Trophoblast cell (in vitro differentiated cells and primary cell): ENCODE measurements around the gene NSF.

Source experiments
- DNase-seq, 2 donors: peaks; one replicate each; pipeline ENCODE4 v3.0.0-alpha.2; 2016
- H2AFZ ChIP-seq: 2 replicates; pipeline ENCODE4 v1.6.1; 2013; ENCODE audit warnings: low read length, moderate library complexity, mild to moderate bottlenecking; ENCODE audit not compliant: insufficient read depth, poor library complexity
- H2AK5ac ChIP-seq: 2 replicates; pipeline ENCODE4 v1.6.1; 2013; ENCODE audit warnings: mild to moderate bottlenecking, low read length
- H2BK120ac ChIP-seq: 2 replicates; pipeline ENCODE4 v1.6.1; 2013; ENCODE audit warnings: low read length, mild to moderate bottlenecking, moderate library complexity; ENCODE audit not compliant: insufficient read depth, poor library complexity
- H2BK12ac ChIP-seq: 2 replicates; pipeline ENCODE4 v1.6.1; 2013; ENCODE audit warnings: mild to moderate bottlenecking, low read length, moderate library complexity
- H2BK5ac ChIP-seq: 2 replicates; pipeline ENCODE4 v1.6.1; 2013; ENCODE audit warnings: low read length, low read depth, moderate library complexity, mild to moderate bottlenecking; ENCODE audit not compliant: poor library complexity
- H3K14ac ChIP-seq: 2 replicates; pipeline ENCODE4 v1.6.1; 2013; ENCODE audit warnings: mild to moderate bottlenecking, low read length
- H3K18ac ChIP-seq: 2 replicates; pipeline ENCODE4 v1.6.1; 2013; ENCODE audit warnings: mild to moderate bottlenecking, low read length
- H3K23ac ChIP-seq: 2 replicates; pipeline ENCODE4 v1.6.1; 2013; ENCODE audit warnings: low read length
- H3K27ac ChIP-seq: 2 replicates; pipeline ENCODE4 v1.5.1; 2013; ENCODE audit warnings: low read depth, mild to moderate bottlenecking, inconsistent platforms, low read length, moderate library complexity
- H3K27me3 ChIP-seq: 2 replicates; pipeline ENCODE4 v1.6.1; 2013; ENCODE audit warnings: inconsistent platforms, mild to moderate bottlenecking, low read length, moderate library complexity; ENCODE audit not compliant: insufficient read depth
- H3K36me3 ChIP-seq, 2 experiments: 1 replicate in 1 of 2; 2 replicates in 1 of 2; pipeline ENCODE4 v1.6.1; 2013; ENCODE audit warnings: low read length in 2 of 2, mild to moderate bottlenecking in 2 of 2, moderate library complexity in 1 of 2; ENCODE audit not compliant: insufficient read depth in 2 of 2, control insufficient read depth in 1 of 2
- H3K4ac ChIP-seq: 2 replicates; pipeline ENCODE4 v1.6.1; 2013; ENCODE audit warnings: low read depth, mild to moderate bottlenecking, low read length, moderate library complexity
- H3K4me1 ChIP-seq, 2 experiments: 1 replicate in 1 of 2; 2 replicates in 1 of 2; pipeline ENCODE4 v1.6.1; 2013; ENCODE audit warnings: low read length in 2 of 2, mild to moderate bottlenecking in 2 of 2, moderate library complexity in 1 of 2; ENCODE audit not compliant: insufficient read depth in 2 of 2, control insufficient read depth in 1 of 2
- H3K4me2 ChIP-seq: 2 replicates; pipeline ENCODE4 v1.6.1; 2013; ENCODE audit warnings: inconsistent platforms, mild to moderate bottlenecking, low read length, moderate library complexity
- H3K4me3 ChIP-seq: 2 replicates; pipeline ENCODE4 v1.5.1; 2013; ENCODE audit warnings: mild to moderate bottlenecking, low read depth, low read length, inconsistent platforms
- H3K79me1 ChIP-seq: one replicate; pipeline ENCODE4 v1.6.1; 2013; ENCODE audit warnings: low read length
- H3K79me2 ChIP-seq: 2 replicates; pipeline ENCODE4 v1.6.1; 2013; ENCODE audit warnings: low read length, mild to moderate bottlenecking; ENCODE audit not compliant: control insufficient read depth, insufficient read depth, poor library complexity
- H3K9ac ChIP-seq: 2 replicates; pipeline ENCODE4 v1.6.1; 2013; ENCODE audit warnings: mild to moderate bottlenecking, low read length
- H3K9me3 ChIP-seq: 2 replicates; pipeline ENCODE4 v1.6.1; 2013; ENCODE audit warnings: low read depth, mild to moderate bottlenecking, control low read depth, inconsistent platforms, low read length; ENCODE audit not compliant: insufficient read depth
- H4K12ac ChIP-seq: 2 replicates; pipeline ENCODE4 v1.6.1; 2013; ENCODE audit warnings: low read depth, mild to moderate bottlenecking, low read length, moderate library complexity
- H4K8ac ChIP-seq: 2 replicates; pipeline ENCODE4 v1.6.1; 2013; ENCODE audit warnings: low read depth, mild to moderate bottlenecking, low read length, moderate library complexity
- H4K91ac ChIP-seq: one replicate; pipeline ENCODE4 v1.6.1; 2013; ENCODE audit warnings: low read depth, mild to moderate bottlenecking, low read length, moderate library complexity
- WGBS: extraction: QIAGEN DNeasy Blood & Tissue Kit; methylation state at CpG from one replicate; pipeline ENCODE4 v1.1.7; 2013; ENCODE audit warnings: missing lambda C conversion rate; ENCODE audit not compliant: insufficient read length, insufficient coverage; ENCODE audit errors: extremely low coverage; 5-methylcytosine and 5-hydroxymethylcytosine counted together

NSF gene

GRCh38 chr17:46796524-46796923 lies 206.1 kb downstream of the NSF start:
- Histone ChIP-seq H2AK5ac (no peak overlapping the region), H3K27ac (no peak overlapping the region), H2AFZ (no peak overlapping the region), H4K8ac (no peak overlapping the region), H3K23ac (no peak overlapping the region), H3K36me3 (no peaks in the 10 kb centered on the region), H4K12ac (no peak overlapping the region), H3K79me2 (no peaks in the 10 kb centered on the region), H3K4ac (no peak overlapping the region), H3K18ac (no peak overlapping the region), H3K9ac (no peak overlapping the region), H3K9me3 (no peaks in the 10 kb centered on the region), H3K27me3 (no peaks in the 10 kb centered on the region), H3K4me3 (no peak overlapping the region), H4K91ac (no peak overlapping the region), H2BK120ac (no peak overlapping the region), H3K79me1 (no peaks in the 10 kb centered on the region), H3K14ac (no peak overlapping the region), H2BK12ac (no peak overlapping the region), H2BK5ac (no peak overlapping the region), H3K4me2 (no peak overlapping the region), H3K4me1 (peaks cover 5 to 9% of the 10 kb centered on the region in 2 experiments)
- no CpG with 5 or more reads among the region's 7 CpGs for WGBS
- no peak for DNase-seq

- H3K36me3 ChIP-seq: no peaks in the 10 kb centered on the region
- H3K9ac ChIP-seq: no peak overlapping the region
- H3K18ac ChIP-seq: no peak overlapping the region
- H2BK12ac ChIP-seq: no peak overlapping the region
- H4K12ac ChIP-seq: no peak overlapping the region
- H3K79me1 ChIP-seq: no peaks in the 10 kb centered on the region
- H3K4ac ChIP-seq: no peak overlapping the region
- no peak overlapping the region for H4K8ac ChIP-seq
- H3K79me2 ChIP-seq: no peaks in the 10 kb centered on the region
- H3K23ac ChIP-seq: no peak overlapping the region
- no peaks in the 10 kb centered on the region for H3K27me3 ChIP-seq
- no peak overlapping the region for H2AFZ ChIP-seq
- H3K27ac ChIP-seq: no peak overlapping the region
- no peak for DNase-seq
- no peak overlapping the region for H2AK5ac ChIP-seq
- no peak overlapping the region for H3K4me3 ChIP-seq
- no peak overlapping the region for H2BK5ac ChIP-seq
- no peak overlapping the region for H2BK120ac ChIP-seq
- no peaks in the 10 kb centered on the region for H3K9me3 ChIP-seq
- H3K14ac ChIP-seq: no peak overlapping the region
- H4K91ac ChIP-seq: no peak overlapping the region
- no peak overlapping the region for H3K4me2 ChIP-seq
- H3K4me1 ChIP-seq: peaks cover 4 to 6% of the 10 kb centered on the region in 2 experiments
- WGBS: no CpG with 5 or more reads among the region's 8 CpGs
Observed at GRCh38 chr17:46796956-46797530, 206.6 kb downstream of the NSF start.

- H3K9ac ChIP-seq: no peak overlapping the region
- no peak overlapping the region for H3K4ac ChIP-seq
- no peaks in the 10 kb centered on the region for H3K36me3 ChIP-seq
- H3K27me3 ChIP-seq: no peaks in the 10 kb centered on the region
- H3K4me1 ChIP-seq: peaks cover 0 to under 1% of the 10 kb centered on the region in 2 experiments
- no peak for DNase-seq
- H3K9me3 ChIP-seq: no peaks in the 10 kb centered on the region
- no peak overlapping the region for H4K8ac ChIP-seq
- no peak overlapping the region for H2BK5ac ChIP-seq
- H3K79me2 ChIP-seq: no peaks in the 10 kb centered on the region
- H4K12ac ChIP-seq: no peak overlapping the region
- no peak overlapping the region for H2BK120ac ChIP-seq
- no peak overlapping the region for H3K23ac ChIP-seq
- H3K18ac ChIP-seq: no peak overlapping the region
- H3K14ac ChIP-seq: no peak overlapping the region
- H2AK5ac ChIP-seq: no peak overlapping the region
- H2BK12ac ChIP-seq: no peak overlapping the region
- no CpG with 5 or more reads among the region's 4 CpGs for WGBS
- no peak overlapping the region for H3K27ac ChIP-seq
- no peak overlapping the region for H3K4me2 ChIP-seq
- no peak overlapping the region for H2AFZ ChIP-seq
- no peak overlapping the region for H3K4me3 ChIP-seq
- H4K91ac ChIP-seq: no peak overlapping the region
- no peaks in the 10 kb centered on the region for H3K79me1 ChIP-seq
Observed at GRCh38 chr17:46800573-46800972, 210.1 kb downstream of the NSF start.

GRCh38 chr17:46802800-46803199 lies 212.3 kb downstream of the NSF start:
- WGBS: no CpG with 5 or more reads among the region's 7 CpGs
- Histone ChIP-seq H3K23ac (no peak overlapping the region), H2BK5ac (no peak overlapping the region), H3K36me3 (no peaks in the 10 kb centered on the region), H2BK12ac (no peak overlapping the region), H3K4me2 (no peak overlapping the region), H3K4me1 (peaks cover 0 to 2% of the 10 kb centered on the region in 2 experiments), H3K27me3 (no peaks in the 10 kb centered on the region), H3K18ac (no peak overlapping the region), H3K79me2 (no peaks in the 10 kb centered on the region), H3K27ac (no peak overlapping the region), H4K12ac (no peak overlapping the region), H3K4me3 (no peak overlapping the region), H3K14ac (no peak overlapping the region), H4K91ac (no peak overlapping the region), H2AFZ (no peak overlapping the region), H2AK5ac (no peak overlapping the region), H4K8ac (no peak overlapping the region), H3K9ac (no peak overlapping the region), H3K9me3 (no peaks in the 10 kb centered on the region), H2BK120ac (no peak overlapping the region), H3K79me1 (no peaks in the 10 kb centered on the region), H3K4ac (no peak overlapping the region)
- no peak for DNase-seq
